ENCODE data around the gene TOX2. TPM values are rescaled to one million over a fixed set of nuclear protein-coding genes. Genes with fewer than 3 reads are reported as not detected.

The TOX2 gene
- total RNA-seq, 2 experiments from 2014 or later: 3.3 to 3.9 TPM

GRCh38 chr20:44031001-44031574 lies 116.4 kb downstream of the TOX2 start:
- Histone ChIP-seq H3K9me3 (ENCODE audit: control insufficient read depth in 1 of 2, insufficient read depth in 1 of 2, low read length in 2 of 2) (peaks cover 0 to 7% of the 10 kb centered on the region in 2 experiments), H3K27me3 (ENCODE audit: control insufficient read depth in 1 of 2, insufficient read depth in 2 of 2, low read length in 2 of 2) (peaks cover 0 to 2% of the 10 kb centered on the region in 2 experiments), H3K4me3 (ENCODE audit: low read length) (no peak overlapping the region), H3K27ac (ENCODE audit: low read depth in 1 of 2, low read length in 2 of 2) (no peak overlapping the region), H3K36me3 (ENCODE audit: insufficient read depth, low read length) (no peaks in the 10 kb centered on the region), H3K4me1 (ENCODE audit: insufficient read depth, low read length) (peaks cover 35% of the 10 kb centered on the region)
- no peak overlapping the region for H3K27ac Mint-ChIP-seq
- H3K4me1 Mint-ChIP-seq (ENCODE audit: low read depth): peaks cover 41% of the 10 kb centered on the region
- TF ChIP-seq CTCF (IDR thresholded peaks at IDR 0.05): no peak
- ChIA-PET POLR2A (no interaction called here), CTCF (no interaction called here)
- ATAC-seq (ENCODE audit: poor library complexity) (no peak), DNase-seq (no peak)
- H3K9me3 Mint-ChIP-seq: no peaks in the 10 kb centered on the region
- intact Hi-C loops (cut with DNase I, micrococcal nuclease): no loop called here
- H3K4me3 Mint-ChIP-seq: no peak overlapping the region
- no peaks in the 10 kb centered on the region for H3K27me3 Mint-ChIP-seq
- no peaks in the 10 kb centered on the region for H3K36me3 Mint-ChIP-seq (ENCODE audit: low read depth)

GRCh38 chr20:44031781-44032582 lies 117.3 kb downstream of the TOX2 start:
- Mint-ChIP-seq H3K27me3 (no peaks in the 10 kb centered on the region), H3K4me3 (no peak overlapping the region), H3K4me1 (ENCODE audit: low read depth) (peaks cover 37% of the 10 kb centered on the region), H3K27ac (no peak overlapping the region), H3K36me3 (ENCODE audit: low read depth) (no peaks in the 10 kb centered on the region), H3K9me3 (no peaks in the 10 kb centered on the region)
- ATAC-seq (ENCODE audit: poor library complexity) (no peak), DNase-seq (no peak)
- intact Hi-C loops (cut with DNase I, micrococcal nuclease): no loop called here
- Histone ChIP-seq H3K36me3 (ENCODE audit: insufficient read depth, low read length) (no peaks in the 10 kb centered on the region), H3K27ac (ENCODE audit: low read depth in 1 of 2, low read length in 2 of 2) (no peak overlapping the region), H3K27me3 (ENCODE audit: control insufficient read depth in 1 of 2, insufficient read depth in 2 of 2, low read length in 2 of 2) (peaks cover 0 to 2% of the 10 kb centered on the region in 2 experiments), H3K9me3 (ENCODE audit: control insufficient read depth in 1 of 2, insufficient read depth in 1 of 2, low read length in 2 of 2) (peaks cover 0 to 7% of the 10 kb centered on the region in 2 experiments), H3K4me1 (ENCODE audit: insufficient read depth, low read length) (peaks cover 35% of the 10 kb centered on the region), H3K4me3 (ENCODE audit: low read length) (no peak overlapping the region)
- no peak for TF ChIP-seq CTCF (IDR thresholded peaks at IDR 0.05)
- POLR2A ChIA-PET: no interaction called here
- CTCF ChIA-PET: no interaction called here

GRCh38 chr20:44032583-44033331 lies 118.1 kb downstream of the TOX2 start:
- Mint-ChIP-seq H3K4me1 (ENCODE audit: low read depth) (peaks cover 37% of the 10 kb centered on the region), H3K36me3 (ENCODE audit: low read depth) (no peaks in the 10 kb centered on the region), H3K27me3 (no peaks in the 10 kb centered on the region), H3K4me3 (no peak overlapping the region), H3K9me3 (no peaks in the 10 kb centered on the region), H3K27ac (no peak overlapping the region)
- TF ChIP-seq CTCF (IDR thresholded peaks at IDR 0.05): no peak
- DNase-seq (no peak), ATAC-seq (ENCODE audit: poor library complexity) (no peak)
- H3K36me3 ChIP-seq (ENCODE audit: insufficient read depth, low read length): no peaks in the 10 kb centered on the region
- peaks cover 34% of the 10 kb centered on the region for H3K4me1 ChIP-seq (ENCODE audit: insufficient read depth, low read length)
- H3K27me3 ChIP-seq (ENCODE audit: control insufficient read depth in 1 of 2, insufficient read depth in 2 of 2, low read length in 2 of 2): peaks cover 0 to 2% of the 10 kb centered on the region in 2 experiments
- peaks cover 0 to 7% of the 10 kb centered on the region in 2 experiments for H3K9me3 ChIP-seq (ENCODE audit: control insufficient read depth in 1 of 2, insufficient read depth in 1 of 2, low read length in 2 of 2)
- ChIA-PET POLR2A (no interaction called here), CTCF (no interaction called here)
- no peak overlapping the region for H3K27ac ChIP-seq (ENCODE audit: low read depth in 1 of 2, low read length in 2 of 2)
- H3K4me3 ChIP-seq (ENCODE audit: low read length): no peak overlapping the region
- intact Hi-C loops (cut with DNase I, micrococcal nuclease): no loop called here
